Endothelial cell of umbilical vein (primary cell): Measurements from ENCODE around the gene TCHHL1. TPM values are rescaled to one million over a fixed set of nuclear protein-coding genes. Genes with fewer than 3 reads are reported as not detected.

ENCODE experiments used
- BruUV-seq: library from RNA; stranded (reverse); fragments of 400-500 nt; replicated peaks from 2 replicates; lab custom pipeline; 2021; lab: Mats Ljungman, UMichigan
- CTCF ChIA-PET: fragments of 300-600, 350-600 bp; sonication (Branson Sonifier 250); formaldehyde crosslinking; loops from one replicate; lab custom pipeline; 2021; ENCODE audit warnings: antibody characterized with exemption, inconsistent platforms; lab: Charles Lee
- POLR2A ChIA-PET: fragments of 300-600, 350-600 bp; sonication (Branson Sonifier 250); formaldehyde crosslinking; loops from one replicate; lab custom pipeline; 2021; ENCODE audit warnings: antibody characterized with exemption, inconsistent platforms; lab: Charles Lee
- DNase-seq: peaks from one replicate; pipeline ENCODE4 v3.0.0-alpha.2; 2011; ENCODE audit warnings: low read depth, low spot score
- FAIRE-seq: peaks from 2 replicates; lab custom pipeline; 2011; peaks lifted over from hg19 to GRCh38; lab: Jason Lieb, UNC
- H2AFZ ChIP-seq: 2 replicates; pipeline ENCODE4 v1.6.0; 2012; ENCODE audit warnings: low read depth, low read length, control low read depth, inconsistent platforms
- H3K27ac ChIP-seq: 2 replicates; pipeline ENCODE4 v1.5.1; 2011; ENCODE audit warnings: low read depth, mild to moderate bottlenecking, control low read depth, low read length, moderate library complexity; ENCODE audit not compliant: insufficient read depth
- H3K27me3 ChIP-seq, 2 experiments: 2 replicates each; pipeline versions ENCODE4 v1.6.0 to v1.6.1; 2011; ENCODE audit warnings: low read length in 2 of 2, mixed read lengths in 1 of 2; ENCODE audit not compliant: control insufficient read depth in 2 of 2, insufficient read depth in 2 of 2
- H3K36me3 ChIP-seq, 2 experiments: 2 replicates in 1 of 2; 3 replicates in 1 of 2; pipeline ENCODE4 v1.5.1; 2011; ENCODE audit warnings: low read length in 2 of 2, mild to moderate bottlenecking in 1 of 2, moderate library complexity in 1 of 2; ENCODE audit not compliant: control insufficient read depth in 2 of 2, insufficient read depth in 2 of 2; ENCODE audit errors: extremely low read depth in 1 of 2
- H3K4me1 ChIP-seq: 3 replicates; pipeline ENCODE4 v1.5.1; 2011; ENCODE audit warnings: mild to moderate bottlenecking, low read length; ENCODE audit not compliant: control insufficient read depth, insufficient read depth; ENCODE audit errors: extremely low read depth
- H3K4me2 ChIP-seq: 2 replicates; pipeline ENCODE4 v1.6.1; 2011; ENCODE audit warnings: low read length, control low read depth, mixed read lengths; ENCODE audit not compliant: insufficient read depth
- H3K4me3 ChIP-seq, 3 experiments: fragments of 200-600 bp in 1 of 3; sonication (generic), shearing (Covaris generic) in 1 of 3; replicated peaks in 1 of 3; 2 replicates each; pipeline ENCODE4 v1.5.1; 2011 to 2016; ENCODE audit warnings: control low read depth in 3 of 3, low read length in 3 of 3, mild to moderate bottlenecking in 2 of 3, inconsistent platforms in 1 of 3, low read depth in 1 of 3, moderate library complexity in 1 of 3; ENCODE audit not compliant: insufficient read depth in 1 of 3
- H3K79me2 ChIP-seq: 2 replicates; pipeline ENCODE4 v1.6.0; 2012; ENCODE audit warnings: low read length, inconsistent platforms; ENCODE audit not compliant: control insufficient read depth, insufficient read depth
- H3K9ac ChIP-seq: replicated peaks from 2 replicates; pipeline ENCODE3; 2011; ENCODE audit warnings: low read length, control low read depth; ENCODE audit not compliant: insufficient read depth; ENCODE audit errors: extremely low read depth
- H3K9me1 ChIP-seq: replicated peaks from 3 replicates; pipeline ENCODE4 v1.6.0; 2011; ENCODE audit warnings: mild to moderate bottlenecking, low read length; ENCODE audit not compliant: control insufficient read depth, insufficient read depth; ENCODE audit errors: extremely low read depth
- H3K9me3 ChIP-seq: replicated peaks from 2 replicates; pipeline ENCODE4 v1.5.1; 2012; ENCODE audit warnings: low read length, inconsistent platforms; ENCODE audit not compliant: control insufficient read depth, insufficient read depth
- H4K20me1 ChIP-seq: replicated peaks from 2 replicates; pipeline ENCODE3; 2011; ENCODE audit warnings: mild to moderate bottlenecking, low read length; ENCODE audit not compliant: control insufficient read depth, insufficient read depth; ENCODE audit errors: extremely low read depth
- CTCF ChIP-seq, 2 donors: IDR thresholded peaks; 1 replicate in 1 of 2; 2 replicates in 1 of 2; pipeline ENCODE4 v1.5.1; 2011; ENCODE audit warnings: low read length in 2 of 2, mild to moderate bottlenecking in 2 of 2, moderate library complexity in 2 of 2, control low read depth in 1 of 2, inconsistent platforms in 1 of 2, low read depth in 1 of 2; ENCODE audit not compliant: insufficient read depth in 1 of 2; ENCODE audit errors: extremely low read depth in 1 of 2
- EZH2 ChIP-seq: IDR thresholded peaks from 2 replicates; pipeline ENCODE4 v1.6.1; 2012; ENCODE audit warnings: borderline replicate concordance, low read depth, mild to moderate bottlenecking, moderate library complexity, low read length, inconsistent platforms; ENCODE audit not compliant: severe bottlenecking
- FOS ChIP-seq: IDR thresholded peaks from 2 replicates; pipeline ENCODE4 v1.6.1; 2011; ENCODE audit warnings: mild to moderate bottlenecking, low read length, moderate library complexity, borderline replicate concordance; ENCODE audit not compliant: insufficient read depth
- GATA2 ChIP-seq: IDR thresholded peaks from 2 replicates; pipeline ENCODE4 v1.7.0; 2011; ENCODE audit warnings: low read depth, mild to moderate bottlenecking, moderate library complexity, mixed read lengths, low read length; ENCODE audit not compliant: insufficient read length, insufficient read depth
- MYC ChIP-seq: IDR thresholded peaks from one replicate; pipeline ENCODE4 v1.6.1; 2011; ENCODE audit warnings: mild to moderate bottlenecking, low read depth, low read length
- POLR2A ChIP-seq: IDR thresholded peaks from 2 replicates; pipeline ENCODE4 v1.6.1; 2012; ENCODE audit warnings: low read depth, mild to moderate bottlenecking, control low read depth, low read length
- POLR2AphosphoS5 ChIP-seq: IDR thresholded peaks from 2 replicates; pipeline ENCODE4 v1.6.1; 2012; ENCODE audit warnings: low read depth, mild to moderate bottlenecking, control low read depth, low read length, moderate library complexity; ENCODE audit not compliant: insufficient read depth
- dilution Hi-C: fragments of 300-500 bp; cut with MboI; formaldehyde crosslinking; loops from one replicate; pipeline ENCODE4 v1.15.0; 2019; ENCODE audit warnings: low sequenced_read_pairs; ENCODE audit not compliant: extremely low pct_ligation_motif_present
- intact Hi-C: fragments of 100-400 bp; cut with micrococcal nuclease; formaldehyde crosslinking; loops from one replicate; pipeline ENCODE4 v1.10.0; 2022
- polyA plus RNA-seq, 4 experiments: library from polyadenylated mRNA; depleted of rRNA in 3 of 4; stranded (reverse) in 3 of 4; unstranded in 1 of 4; fragments of >200 nt; gene quantifications; 2 replicates each; pipeline versions ENCODE4 v1.2.1 to v1.2.3, GENCODE V29; 2011 to 2012; ENCODE audit warnings: missing spikeins in 1 of 4
- total RNA-seq: library from RNA; stranded (reverse); gene quantifications from 2 replicates; pipeline ENCODE4 v1.2.3, GENCODE V29; 2021

Gene TCHHL1
- total and polyA plus RNA-seq, 2 donors (not counting 3 experiments of a cell fraction or from before 2014, with no cell fraction given): not detected

- FAIRE-seq (no peak), DNase-seq (no peak)
- Histone ChIP-seq H3K4me2 (no peak overlapping the region), H3K27me3 (peaks cover 2 to 8% of the 10 kb centered on the region in 2 experiments), H3K9me1 (no peaks in the 10 kb centered on the region), H3K9ac (no peak overlapping the region), H3K4me3 (no peak overlapping the region), H3K36me3 (no peaks in the 10 kb centered on the region), H3K9me3 (no peaks in the 10 kb centered on the region), H3K27ac (no peak overlapping the region), H3K4me1 (no peaks in the 10 kb centered on the region), H4K20me1 (no peaks in the 10 kb centered on the region), H2AFZ (no peak overlapping the region), H3K79me2 (no peaks in the 10 kb centered on the region)
- intact Hi-C loops: no loop called here
- CTCF ChIA-PET: no interaction called here
- dilution Hi-C loops: no loop called here
- no peak for TF ChIP-seq CTCF (IDR thresholded peaks at IDR 0.05; ENCODE audit: extremely low read depth in 1 of 2, insufficient read depth in 1 of 2, low read depth in 1 of 2, low read length in 2 of 2)
- TF ChIP-seq MYC: no peak
- no peak for TF ChIP-seq EZH2
- TF ChIP-seq POLR2A: no peak
- no peak for TF ChIP-seq POLR2AphosphoS5
- BruUV-seq: no TSS peak
- POLR2A ChIA-PET: no interaction called here
These were observed 16.6 kb downstream of the TCHHL1 start for GRCh38 chr1:152072311-152072710.

- Histone ChIP-seq H4K20me1 (no peaks in the 10 kb centered on the region), H3K9ac (no peak overlapping the region), H3K4me3 (no peak overlapping the region), H3K4me2 (no peak overlapping the region), H3K36me3 (no peaks in the 10 kb centered on the region), H3K9me3 (no peaks in the 10 kb centered on the region), H3K27me3 (peaks cover 2 to 7% of the 10 kb centered on the region in 2 experiments), H3K27ac (no peak overlapping the region), H2AFZ (no peak overlapping the region), H3K9me1 (no peaks in the 10 kb centered on the region), H3K4me1 (no peaks in the 10 kb centered on the region), H3K79me2 (no peaks in the 10 kb centered on the region)
- BruUV-seq: no TSS peak
- POLR2A ChIA-PET: no interaction called here
- CTCF ChIA-PET: no interaction called here
- dilution Hi-C loops (no loop called here), intact Hi-C loops (no loop called here)
- TF ChIP-seq FOS (no peak), GATA2 (no peak), MYC (no peak)
- FAIRE-seq: no peak
- no peak for DNase-seq
These were observed 17.7 kb downstream of the TCHHL1 start for GRCh38 chr1:152071123-152071522.
